ENCODE results near the gene CIRBP.

Gene CIRBP

DNA sequence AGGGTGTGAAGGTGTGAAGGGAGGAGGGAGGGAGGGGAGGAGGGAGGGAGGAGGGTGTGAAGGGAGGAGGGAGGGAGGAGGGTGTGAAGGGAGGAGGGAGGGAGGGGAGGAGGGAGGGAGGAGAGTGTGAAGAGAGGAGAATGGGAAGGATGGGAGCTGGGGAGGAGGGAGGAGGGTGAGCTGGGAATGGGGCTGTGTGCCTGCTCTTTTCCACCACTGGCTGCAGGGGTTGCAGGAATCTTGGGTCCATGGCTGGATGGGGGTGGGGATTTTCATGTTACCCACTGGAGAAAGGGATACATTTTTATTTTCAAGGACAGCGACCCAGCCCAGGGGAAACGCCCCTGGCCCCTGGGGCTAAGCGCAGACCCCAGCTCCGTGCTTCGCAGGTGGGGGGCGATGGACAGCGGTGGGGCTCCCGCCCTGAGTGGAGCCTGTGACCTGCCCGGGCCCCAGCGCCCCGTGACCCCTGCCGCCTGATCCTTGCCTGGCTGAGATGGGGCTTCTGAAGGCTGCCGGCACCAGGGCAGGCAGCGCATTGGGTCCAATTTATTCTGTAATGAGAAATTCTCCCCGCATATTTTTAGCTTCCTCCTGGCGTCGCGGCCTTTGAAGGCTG is 13.6 kb downstream of the CIRBP start:
- DNase-seq: no peak

DNA sequence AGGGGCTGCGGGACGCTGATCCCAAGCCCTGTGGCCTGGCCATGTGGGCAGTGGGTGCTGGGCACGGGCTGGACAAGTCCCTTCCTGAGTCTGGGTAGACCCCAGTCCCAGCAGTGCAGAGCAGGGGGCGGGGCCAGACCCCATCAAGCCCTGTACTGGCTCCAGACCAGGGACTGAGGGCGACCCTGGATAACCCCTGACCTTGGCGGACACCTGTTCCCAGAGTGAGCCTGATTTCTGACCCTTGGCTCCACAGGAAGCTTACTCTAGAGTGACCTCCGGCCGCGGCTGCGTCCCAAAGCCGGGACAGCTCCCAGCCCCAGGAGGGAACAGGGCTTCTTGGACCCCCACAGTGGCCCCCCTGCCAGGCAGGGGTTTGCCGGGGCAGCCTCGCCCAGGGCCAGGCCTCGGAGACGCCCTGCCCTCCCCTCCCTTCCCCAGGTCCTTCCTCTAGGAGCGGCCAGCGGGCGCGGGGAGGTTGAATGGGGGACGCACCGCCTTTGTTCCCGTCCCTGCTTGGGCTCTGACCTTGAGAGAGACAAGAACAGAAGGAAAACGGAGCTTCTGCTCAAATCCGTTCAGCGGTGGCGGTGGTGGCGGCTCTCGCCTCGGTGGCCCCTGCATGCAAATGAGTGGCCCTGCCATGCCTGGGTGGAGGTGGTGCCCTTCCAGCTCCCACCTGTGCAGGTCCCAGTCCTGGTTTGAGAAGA is 14.2 kb downstream of the CIRBP start:
- DNase-seq: no peak

DNA sequence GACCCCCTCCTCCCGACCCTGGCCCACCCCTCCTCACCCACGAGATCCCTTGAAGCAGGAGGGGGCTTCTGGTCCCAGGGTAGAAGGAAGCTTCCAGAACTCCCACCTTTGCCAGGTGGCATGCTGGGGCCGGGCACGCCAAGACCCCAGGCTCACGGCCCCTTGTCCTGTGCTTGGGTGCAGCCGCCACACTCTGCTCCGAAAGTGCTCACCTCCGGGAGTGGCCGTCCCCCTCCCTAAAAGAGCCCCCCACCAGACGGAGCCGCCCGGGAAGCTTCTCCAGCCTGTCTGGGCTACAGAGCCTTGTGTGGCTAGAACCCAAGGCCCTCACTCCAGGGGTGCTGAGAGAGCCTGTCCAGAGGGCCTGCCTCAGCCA is 14.8 kb downstream of the CIRBP start:
- no peak for DNase-seq

DNA sequence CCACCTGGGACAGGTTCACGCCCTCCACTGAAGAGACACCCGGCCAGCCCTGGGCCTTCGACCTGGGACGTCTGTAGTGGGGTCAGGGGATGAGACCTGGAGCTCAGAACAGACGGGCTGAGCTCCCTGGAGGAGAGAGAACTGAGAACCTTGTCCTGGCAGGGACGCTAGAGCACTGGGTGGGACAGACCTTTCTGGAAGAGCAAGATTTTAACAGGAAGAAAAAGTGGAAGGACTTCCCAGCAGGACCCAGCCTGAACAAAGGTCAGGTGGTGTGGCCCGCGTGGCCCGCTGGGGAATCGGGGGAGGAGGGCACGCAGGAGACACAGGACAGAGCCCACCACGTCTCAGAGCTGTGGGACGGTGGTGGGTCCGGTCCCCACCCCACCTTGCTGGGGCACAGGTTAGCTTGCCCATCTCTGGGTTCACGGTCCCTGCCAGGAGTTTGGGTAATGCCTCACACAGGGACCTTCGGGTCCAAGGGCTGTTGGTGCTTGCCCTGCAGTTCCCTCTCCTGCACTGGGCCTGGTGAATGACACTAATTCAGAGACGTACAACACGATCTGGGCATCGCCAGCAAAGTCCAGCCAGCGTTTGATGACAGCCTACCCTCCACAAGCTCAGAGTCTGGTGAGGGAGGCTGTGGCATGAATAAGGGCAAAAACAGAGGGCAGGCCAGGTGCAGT is 15.3 kb downstream of the CIRBP start:
- no peak for DNase-seq

DNA sequence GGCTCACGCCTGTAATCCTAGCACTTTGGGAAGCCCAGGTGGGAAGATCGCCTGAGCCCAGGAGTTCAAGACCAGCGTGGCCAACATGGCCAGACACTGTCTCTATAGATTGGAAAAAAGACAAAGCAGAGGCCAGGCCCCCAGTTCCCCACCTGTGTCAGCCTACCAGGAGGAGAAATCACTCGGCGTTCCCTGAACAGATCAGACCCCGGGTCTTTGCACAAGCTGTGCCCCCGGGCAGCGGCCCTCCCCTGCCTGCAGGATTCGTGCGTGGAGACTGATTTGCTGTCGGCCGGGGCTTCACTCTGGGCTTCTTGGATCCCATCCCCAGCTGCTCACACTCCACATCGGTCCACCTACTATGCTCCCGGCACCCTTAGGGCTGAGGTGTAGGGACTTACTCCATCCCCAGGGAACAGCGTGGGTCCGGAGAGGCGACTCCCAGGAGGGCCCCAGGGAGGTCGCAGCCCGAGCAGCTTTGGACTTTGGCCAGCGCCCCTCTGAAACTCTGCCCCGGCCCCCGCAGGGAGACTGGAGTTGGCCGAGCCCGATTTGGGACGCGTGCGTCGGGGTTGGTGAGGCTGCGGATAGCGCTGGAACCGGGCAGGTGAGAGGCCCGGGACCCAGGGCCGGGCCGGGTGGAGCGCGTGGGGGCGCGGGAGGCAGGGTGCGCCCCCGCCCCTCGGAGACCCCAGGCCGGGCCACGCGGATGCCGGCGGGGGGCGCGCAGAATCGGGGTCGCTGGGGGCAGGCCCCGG is 16.0 kb downstream of the CIRBP start:
- DNase-seq: no peak

DNA sequence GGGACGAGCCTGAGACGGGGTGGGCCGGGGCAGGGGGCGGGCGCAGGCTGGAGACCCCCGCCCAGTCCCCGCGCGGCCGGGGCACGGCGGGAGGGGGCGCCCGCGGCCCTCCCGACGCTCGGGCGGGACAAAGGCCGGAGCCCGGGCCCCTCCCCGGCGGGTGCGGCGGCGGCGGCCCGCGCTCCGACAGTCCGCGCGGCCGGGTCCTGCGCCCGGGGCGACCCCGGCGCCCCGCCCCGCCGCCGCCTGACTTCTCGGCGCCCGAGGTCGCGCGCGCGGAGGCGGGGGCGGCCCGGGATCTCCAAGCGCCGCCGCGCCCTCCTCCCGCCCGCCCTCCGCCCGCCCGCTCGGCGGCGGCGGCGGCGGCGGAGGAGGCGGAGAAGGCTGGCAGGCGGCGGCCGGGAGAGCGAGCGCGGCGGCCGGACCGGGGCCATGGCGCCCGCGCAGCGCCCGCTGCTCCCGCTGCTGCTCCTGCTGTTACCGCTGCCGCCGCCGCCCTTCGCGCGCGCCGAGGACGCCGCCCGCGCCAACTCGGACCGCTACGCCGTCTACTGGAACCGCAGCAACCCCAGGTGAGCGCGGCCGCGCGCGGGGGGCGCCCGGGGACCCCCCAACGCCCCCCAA is 16.7 kb downstream of the CIRBP start, which contains the start of gene EFNA2:
Gene EFNA2 (plus strand): TSS at position 137 of the 624 bp plus-strand sequence. CDS start 296 bp downstream, at position 433.
- no peak for DNase-seq

DNA sequence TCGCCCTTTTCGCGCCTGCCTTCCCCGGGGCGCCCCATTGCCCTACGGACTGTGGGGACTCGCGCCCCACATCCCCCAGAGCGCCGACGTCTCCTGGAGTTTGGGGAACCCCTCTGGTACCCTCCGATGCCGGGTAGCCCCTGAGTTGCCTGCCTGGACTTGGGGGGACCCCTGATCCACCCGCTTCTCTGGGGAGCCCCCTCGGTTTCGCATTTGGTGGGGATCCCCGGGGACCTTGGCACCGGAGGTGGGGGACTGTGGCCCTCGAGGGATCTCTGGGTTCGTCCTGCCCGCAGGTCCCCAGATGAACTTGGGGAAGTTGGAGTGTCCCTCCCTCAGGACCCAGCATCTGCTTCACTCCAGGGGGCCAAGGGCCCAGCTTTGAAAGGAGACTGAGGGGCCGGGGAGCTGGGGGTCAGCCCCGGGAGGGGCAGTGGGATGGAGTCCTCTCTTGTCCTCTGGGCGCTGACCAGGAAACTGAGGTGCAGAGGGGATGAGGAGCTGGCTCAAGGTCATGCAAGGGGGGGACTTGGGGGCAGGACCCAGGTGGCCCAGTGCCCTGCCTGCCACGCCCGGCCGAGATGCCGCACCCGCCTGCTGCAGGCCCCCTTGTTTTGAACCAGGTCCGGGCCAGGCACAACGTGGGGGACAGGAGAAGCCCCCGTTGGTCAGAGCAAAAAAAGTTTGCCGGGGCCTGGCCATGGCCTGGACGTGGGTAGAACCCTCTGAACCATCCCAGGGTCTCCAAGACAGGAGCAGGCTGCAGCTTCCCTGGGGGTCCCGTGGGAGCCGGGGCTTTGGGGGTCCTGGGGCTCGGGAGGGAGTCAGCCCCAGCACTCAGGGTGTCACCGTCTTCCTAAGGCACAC is 17.6 kb downstream of the CIRBP start:
- no peak for DNase-seq

DNA sequence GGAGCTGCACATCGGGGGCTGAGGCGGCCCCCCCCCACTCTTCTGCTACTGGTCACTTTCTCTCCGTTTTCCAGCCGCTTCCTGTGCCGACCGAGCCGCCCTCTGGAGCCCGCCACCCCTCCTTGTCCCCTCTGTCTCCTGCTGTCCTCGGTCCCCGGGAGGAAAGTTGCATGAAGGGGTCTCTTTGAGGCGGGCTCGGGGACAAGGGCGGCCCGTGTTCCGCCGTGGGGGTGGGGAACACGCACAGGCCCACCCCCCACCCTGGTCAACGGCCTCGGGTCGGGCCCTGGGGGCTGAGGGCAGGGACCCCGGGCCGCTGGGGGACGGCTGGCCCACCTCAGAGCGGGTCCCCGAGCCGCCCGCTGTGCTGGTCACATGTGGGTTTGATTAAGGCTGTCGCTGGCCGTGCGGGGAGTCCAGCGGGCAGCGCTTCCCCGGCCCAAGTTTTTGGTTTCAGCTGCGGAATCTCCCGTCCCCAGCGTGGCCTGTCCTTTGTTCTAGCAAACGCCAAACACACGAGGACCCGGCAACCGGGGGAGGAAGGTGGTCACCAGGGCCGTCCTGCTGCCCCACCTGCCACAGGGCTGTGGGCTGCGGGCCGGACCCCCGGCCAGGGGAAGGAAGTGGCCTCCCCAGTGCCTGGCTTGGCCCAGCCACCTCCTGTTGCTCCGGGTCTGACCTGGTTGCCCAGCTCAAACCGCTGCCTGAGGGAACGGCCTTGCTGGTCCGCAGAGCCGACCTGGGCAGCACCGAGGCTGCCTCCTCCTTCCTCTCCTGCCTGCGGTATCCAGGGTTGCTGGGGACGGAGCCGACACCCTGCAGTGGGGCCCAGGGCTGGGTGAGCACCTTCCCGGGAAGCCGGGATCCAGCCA is 18.5 kb downstream of the CIRBP start:
- DNase-seq: peak; percentile 26

DNA sequence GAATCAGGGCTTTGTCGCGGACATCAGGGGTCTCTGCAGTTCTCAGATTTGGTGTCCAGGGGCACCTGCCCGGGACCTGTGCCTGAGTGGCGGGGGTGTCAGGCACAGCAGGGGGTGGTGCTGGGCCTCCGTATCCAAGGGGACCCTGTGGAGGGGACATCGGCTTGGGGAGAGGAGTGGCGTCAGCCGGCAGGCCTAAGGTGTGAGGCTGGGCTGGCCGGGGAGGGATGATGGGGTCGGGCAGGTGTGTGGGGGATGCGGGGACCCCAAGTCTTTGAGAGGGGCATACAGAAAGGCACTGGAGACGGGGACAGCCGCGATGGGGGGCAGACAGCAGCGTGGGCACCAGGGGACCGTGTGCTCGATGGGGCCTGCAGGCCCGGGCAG is 19.1 kb downstream of the CIRBP start:
- DNase-seq: no peak

DNA sequence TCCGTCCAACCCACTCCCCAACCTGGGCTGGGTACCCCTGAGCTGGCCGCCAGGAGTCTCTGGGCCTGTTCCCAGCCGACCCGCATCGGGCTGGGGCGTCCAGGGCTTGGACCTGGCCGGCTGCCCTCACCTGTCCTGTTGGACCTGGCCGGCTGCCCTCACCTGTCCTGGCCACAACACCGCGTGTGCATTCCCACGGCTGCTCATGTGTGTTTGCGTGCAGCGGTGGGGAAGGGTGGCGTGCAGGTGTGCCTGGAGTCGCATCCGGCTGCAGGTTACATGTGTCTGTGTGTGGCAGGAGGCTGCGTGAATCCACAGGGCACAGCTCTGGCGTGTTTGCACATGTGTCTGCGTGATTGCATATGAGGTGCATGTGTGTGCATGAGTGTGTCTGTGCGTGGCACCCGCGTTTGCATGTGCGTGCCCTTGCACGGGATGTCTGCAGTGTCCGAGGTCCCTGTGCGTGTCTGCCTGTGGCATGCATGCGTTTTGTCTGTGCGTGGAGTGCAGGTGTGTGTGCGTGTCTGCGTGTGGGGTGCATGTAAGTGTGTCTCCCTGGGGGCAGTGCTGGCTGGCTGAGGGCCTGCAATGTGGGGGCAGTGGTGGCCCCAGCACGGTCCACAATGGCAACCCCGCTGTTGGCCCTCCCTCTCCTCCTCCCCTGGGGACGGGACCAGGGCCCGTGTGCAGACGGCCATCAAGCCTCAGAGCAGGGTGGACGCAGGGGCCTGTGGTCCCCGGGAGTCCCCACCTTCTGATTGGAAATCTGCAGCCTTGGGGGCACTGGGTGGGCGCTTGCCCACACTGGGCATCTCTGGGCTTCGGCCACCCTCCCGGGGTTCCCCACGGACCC is 19.9 kb downstream of the CIRBP start:
- no peak for DNase-seq

DNA sequence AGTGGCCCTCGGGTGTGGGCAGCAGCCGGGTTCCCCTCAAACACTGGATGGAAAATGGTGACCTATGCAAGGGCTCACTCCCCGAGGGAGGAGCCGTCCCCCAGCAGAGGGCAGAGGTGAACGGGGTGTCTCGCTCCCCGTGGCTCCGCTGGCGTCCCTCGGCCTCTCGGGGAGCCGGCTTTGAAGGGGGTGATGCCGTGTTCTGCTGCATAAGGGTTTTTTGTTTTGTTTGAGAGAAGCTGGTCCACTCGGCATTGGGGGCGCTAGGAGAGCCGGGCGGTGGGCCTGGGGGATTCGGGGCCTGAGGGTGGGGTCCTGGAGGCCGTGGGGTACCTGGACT is 20.5 kb downstream of the CIRBP start:
- DNase-seq: no peak

DNA sequence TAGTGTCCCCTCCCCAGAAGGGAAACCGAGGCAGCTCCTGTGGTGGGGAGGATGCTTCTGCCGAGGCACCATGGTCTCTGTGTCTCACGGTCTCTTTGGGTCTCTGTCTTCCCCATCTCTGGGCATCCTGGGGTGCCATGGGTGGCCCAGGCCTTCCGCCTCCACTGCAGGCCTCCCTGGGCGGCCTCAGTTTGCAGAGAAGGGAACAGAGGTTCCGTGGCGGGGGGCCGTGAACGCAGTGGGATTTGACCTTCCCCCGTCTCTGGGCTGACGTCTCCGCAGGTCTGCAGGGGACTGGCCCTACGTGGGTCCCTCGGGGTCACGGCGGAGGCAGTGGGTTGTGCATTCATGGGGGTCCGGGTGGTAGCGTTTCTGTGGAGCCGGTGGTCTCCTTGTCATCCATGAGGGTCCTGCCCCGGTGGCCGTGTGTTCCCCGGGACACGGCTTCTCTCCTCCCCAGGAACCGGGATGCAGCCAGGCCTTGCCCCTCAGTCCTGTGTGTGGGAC is 21.1 kb downstream of the CIRBP start:
- no peak for DNase-seq

DNA sequence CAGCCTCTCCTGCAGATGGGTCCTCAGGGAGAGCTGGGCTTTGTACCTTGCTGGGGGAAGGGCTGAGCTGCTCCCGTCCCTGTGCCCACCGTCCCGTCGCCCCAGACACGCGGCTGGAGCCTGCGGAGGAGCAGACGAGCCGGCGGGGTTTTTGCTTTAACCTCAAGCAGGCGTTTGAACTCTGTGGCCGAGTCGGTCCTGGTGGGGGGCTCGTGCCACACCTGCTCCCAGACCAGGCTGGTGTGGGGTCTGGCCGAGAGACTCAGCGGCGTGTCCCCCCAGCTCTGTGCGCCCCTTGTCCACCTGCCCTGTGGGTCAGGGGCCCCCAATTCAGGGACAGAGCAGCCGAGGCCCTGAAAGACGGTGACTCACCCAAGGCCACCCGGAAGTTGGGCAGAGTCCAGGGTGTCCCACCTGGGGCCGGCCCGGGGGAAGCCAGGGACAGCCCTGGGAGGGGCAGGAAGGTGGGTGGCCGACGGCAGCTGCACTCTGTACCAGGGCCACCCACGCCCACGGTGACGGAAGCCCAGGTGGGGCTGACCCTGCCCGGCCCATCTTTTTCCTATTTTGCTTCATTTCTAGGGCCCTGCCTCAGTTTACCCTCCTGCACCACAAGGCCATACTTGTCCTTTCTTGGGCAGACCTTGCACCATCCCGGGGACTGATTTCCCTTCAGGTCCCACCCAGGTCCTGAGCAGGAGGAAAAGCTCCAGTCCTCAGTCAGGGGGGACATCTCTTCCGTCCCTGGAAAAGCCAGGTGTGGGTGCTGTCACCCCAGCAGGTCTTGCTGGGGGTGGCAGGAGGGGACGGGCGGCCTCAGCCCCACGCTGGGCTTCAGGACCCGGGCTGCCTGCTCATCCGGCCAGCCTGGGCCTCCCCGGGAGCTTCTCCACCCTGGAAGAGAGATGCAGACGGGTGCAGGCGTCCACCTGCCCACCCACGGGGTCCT is 21.8 kb downstream of the CIRBP start:
- no peak for DNase-seq

DNA sequence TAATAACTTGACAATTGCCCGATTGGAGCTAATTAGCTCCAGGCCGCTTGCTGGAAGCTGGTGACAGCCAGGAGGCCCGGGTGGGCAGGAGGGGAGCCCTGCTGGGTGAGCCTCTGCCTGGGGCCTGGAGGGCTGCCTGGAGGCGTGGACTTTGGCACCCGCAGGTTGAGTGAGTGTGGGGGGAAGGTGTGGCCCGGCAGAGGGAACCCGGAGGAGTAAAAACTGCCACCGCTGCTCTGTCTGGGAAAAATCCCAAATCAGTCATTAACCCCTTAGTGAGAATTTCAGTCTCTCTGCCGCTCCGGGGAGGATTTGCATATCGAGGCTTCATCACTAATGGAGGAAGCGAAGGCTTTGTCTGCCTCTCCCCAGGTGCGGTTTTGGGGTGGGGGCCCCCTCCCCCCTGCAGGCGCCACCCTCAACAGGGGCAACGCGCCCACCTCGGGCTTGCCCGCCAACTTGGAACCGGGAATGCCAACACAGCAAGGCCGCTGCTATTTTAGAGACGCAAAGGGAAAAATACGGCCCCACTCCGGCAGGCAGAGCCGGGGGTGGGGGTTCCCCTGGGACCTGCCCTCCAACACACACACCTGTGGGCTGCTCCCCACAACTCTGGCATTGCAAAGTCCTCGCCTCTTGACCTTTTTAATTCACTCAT is 22.8 kb downstream of the CIRBP start:
- DNase-seq: no peak

DNA sequence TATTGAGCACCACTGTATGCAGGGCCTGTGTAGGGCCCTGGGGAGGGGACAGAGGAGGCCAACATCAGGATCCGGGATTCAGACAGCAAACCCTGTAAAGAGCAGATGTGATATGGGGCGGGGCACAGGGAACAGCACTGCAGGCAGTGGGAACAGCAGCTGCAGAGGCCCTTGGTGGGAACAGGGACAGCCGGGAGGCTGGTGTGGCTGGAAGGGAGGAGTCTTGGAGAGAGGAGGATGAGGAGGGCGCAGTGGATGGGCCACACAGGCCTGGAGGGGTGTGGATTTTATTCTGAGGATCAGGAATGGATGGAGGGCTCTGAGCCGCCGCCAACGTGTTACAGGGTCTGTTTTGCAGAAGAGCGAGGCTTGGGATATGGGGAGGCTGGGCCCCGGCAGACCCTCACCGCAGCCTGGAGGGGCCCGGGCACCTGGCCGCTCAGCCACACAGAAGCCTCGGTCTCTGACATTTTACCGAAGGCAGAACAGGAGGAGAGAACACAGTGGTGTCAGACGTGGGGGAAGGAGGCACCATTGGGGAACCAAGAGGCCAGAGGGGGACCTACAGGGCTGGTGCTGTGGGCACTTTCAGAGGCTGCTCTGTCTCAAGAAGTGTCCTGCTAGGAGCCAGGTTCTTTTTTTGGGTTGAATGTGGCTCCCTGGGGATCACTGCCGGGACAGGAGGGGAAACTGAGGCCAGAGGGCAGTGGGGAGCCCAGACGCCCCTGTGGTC is 23.5 kb downstream of the CIRBP start:
- no peak for DNase-seq

DNA sequence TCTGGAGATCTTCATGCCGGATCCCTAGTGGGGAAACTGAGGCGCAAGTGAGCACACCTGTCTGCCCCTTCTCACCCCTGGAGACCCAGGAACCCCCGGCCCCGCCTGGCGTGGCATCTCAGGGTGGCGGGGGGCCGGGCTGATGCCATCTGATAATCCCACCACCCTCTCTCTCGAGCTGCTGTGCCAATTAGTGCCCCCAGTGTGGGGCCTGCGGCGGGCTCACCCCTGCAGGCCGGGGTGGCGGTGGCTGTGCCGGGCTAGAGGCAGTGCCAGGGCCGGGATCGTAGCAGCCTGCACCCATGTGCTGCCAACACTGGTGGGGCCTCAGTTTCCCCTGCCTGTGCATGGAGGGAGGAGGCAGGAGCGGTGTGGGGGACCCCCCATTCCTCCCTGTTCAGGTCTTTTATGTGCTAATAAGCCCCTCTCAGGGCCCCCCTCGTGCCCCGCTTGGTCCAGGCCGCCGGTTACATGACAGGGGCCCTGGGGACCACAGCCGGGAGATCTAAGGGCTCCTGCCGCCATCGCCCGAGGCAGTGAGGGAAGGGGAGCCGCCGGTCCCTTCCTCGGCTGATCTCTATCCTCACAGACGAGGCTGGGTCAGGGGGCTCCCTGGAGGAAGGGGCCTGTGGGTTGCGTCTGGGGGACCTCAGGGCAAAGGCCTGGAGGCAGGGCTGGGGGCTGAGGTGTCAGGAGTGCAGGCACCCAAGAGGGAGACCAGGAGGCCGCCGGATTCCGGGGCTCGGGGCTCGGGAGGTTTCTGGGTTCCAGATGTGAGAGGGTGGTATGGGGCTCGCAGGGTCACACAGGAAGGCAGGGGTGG is 24.9 kb downstream of the CIRBP start:
- DNase-seq: no peak

DNA sequence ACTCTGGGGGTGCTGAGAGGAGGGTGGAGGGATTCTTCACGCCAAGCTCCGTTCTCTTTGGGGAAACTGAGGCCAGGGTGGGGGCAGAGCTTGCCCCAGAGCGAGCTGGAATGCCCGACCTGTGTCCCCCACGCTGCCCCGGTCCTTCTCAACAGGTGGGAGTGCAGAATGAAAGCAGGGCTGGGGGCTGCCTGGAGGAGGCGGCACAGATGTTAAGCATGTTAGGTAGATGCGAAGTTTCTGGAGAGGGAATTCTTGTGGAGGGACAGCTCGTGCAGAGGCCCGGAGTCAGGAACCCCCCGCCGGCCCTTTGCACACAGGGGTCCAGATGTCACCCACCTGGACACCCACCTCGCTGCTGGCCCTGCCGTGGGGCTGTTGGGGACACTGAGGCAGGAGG is 25.6 kb downstream of the CIRBP start:
- no peak for DNase-seq
